GM21576 (cell line): Measurements from ENCODE around the gene MORN1.

Experiments used
- ATAC-seq: cut with Tn5 transposase; IDR thresholded peaks from one replicate; pipeline ENCODE4 v1.9.1; 2021; ENCODE audit warnings: mild to moderate bottlenecking, moderate library complexity; ENCODE audit not compliant: unreplicated experiment

Gene MORN1

GRCh38 chr1:2388004-2388913 is 3.1 kb downstream of the MORN1 start:
- ATAC-seq = no peak

GRCh38 chr1:2386636-2387611 is 4.4 kb downstream of the MORN1 start:
- ATAC-seq = no peak

GRCh38 chr1:2385606-2386280 is 5.6 kb downstream of the MORN1 start:
- no peak for ATAC-seq

GRCh38 chr1:2384941-2385481 is 6.3 kb downstream of the MORN1 start:
- no peak for ATAC-seq

GRCh38 chr1:2384130-2384860 is 7.1 kb downstream of the MORN1 start:
- no peak for ATAC-seq

GRCh38 chr1:2383576-2383975 is 7.8 kb downstream of the MORN1 start:
- ATAC-seq = no peak

- ATAC-seq = no peak
Observed at GRCh38 chr1:2382621-2383361, 8.6 kb downstream of the MORN1 start.

- no peak for ATAC-seq
Observed at GRCh38 chr1:2381741-2382620, 9.4 kb downstream of the MORN1 start.

- ATAC-seq = no peak
Observed at GRCh38 chr1:2380816-2381591, 10.3 kb downstream of the MORN1 start.

- ATAC-seq = no peak
Observed at GRCh38 chr1:2379733-2380404, 11.5 kb downstream of the MORN1 start.

GRCh38 chr1:2378956-2379732 is 12.2 kb downstream of the MORN1 start:
- ATAC-seq = no peak

- no peak for ATAC-seq
Observed at GRCh38 chr1:2378441-2378851, 12.9 kb downstream of the MORN1 start.

- ATAC-seq = no peak
Observed at GRCh38 chr1:2377751-2378440, 13.5 kb downstream of the MORN1 start.

GRCh38 chr1:2376931-2377672 is 14.3 kb downstream of the MORN1 start:
- ATAC-seq = no peak

- no peak for ATAC-seq
Observed at GRCh38 chr1:2376261-2376741, 15.1 kb downstream of the MORN1 start.
